ENCODE data around the gene CYP1A2. TPM values are rescaled to one million over a fixed set of nuclear protein-coding genes. Genes with fewer than 3 reads are reported as not detected.
A peak's percentile ranks its signal among the peaks of the same experiment; 100 is the strongest.

The CYP1A2 gene
- total RNA-seq, 1 donor from 2014 or later, result not detected

GRCh38 chr15:74716651-74717050 is 32.0 kb upstream of the CYP1A2 start:
- ATAC-seq, result no peak
- TF ChIP-seq CTCF (IDR thresholded peaks at IDR 0.05), result no peak
- DNase-seq, result no peak

DNA sequence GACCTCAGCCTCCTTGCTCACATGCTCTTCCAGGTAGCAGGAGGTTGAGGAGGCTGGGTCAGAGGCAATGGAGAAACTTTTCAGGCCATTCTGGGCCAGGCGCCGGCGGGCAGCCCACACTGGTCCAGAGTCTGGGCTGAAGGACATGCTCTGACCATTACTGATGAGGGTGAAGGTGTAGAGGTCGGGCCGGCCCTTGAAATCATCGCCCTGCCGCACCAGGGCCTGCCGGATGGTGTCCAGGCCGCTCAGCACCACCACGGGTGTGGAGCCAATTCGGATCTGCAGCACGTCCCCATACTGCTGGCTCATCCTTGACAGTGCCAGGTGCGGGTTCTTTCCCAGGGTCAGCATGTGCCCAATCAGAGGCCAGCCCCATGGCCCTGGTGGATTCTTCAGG is 26.1 kb upstream of the CYP1A2 start:
- H3K27ac ChIP-seq, result no peak overlapping the region
- H3K36me3 ChIP-seq, result no peaks in the 10 kb centered on the region
- no peak for ATAC-seq
- no peak for DNase-seq
- H3K27me3 ChIP-seq (ENCODE audit: low read depth), result peaks cover 6% of the 10 kb centered on the region
- TF ChIP-seq CTCF (IDR thresholded peaks at IDR 0.05), result no peak
- no peak overlapping the region for H3K4me3 ChIP-seq
- peaks cover 17% of the 10 kb centered on the region for H3K4me1 ChIP-seq
- no peaks in the 10 kb centered on the region for H3K9me3 ChIP-seq
- intact Hi-C loops (cut with DNase I), result no loop called here

More at GRCh38 chr15:74716651-74717050, 32.0 kb upstream of the CYP1A2 start:
- Histone ChIP-seq H3K27me3 (ENCODE audit: low read depth) (no peaks in the 10 kb centered on the region), H3K4me3 (no peak overlapping the region), H3K4me1 (no peaks in the 10 kb centered on the region), H3K36me3 (no peaks in the 10 kb centered on the region), H3K9me3 (no peaks in the 10 kb centered on the region), H3K27ac (no peak overlapping the region)
- intact Hi-C loops (cut with DNase I), result no loop called here

GRCh38 chr15:74723187-74723586 is 25.5 kb upstream of the CYP1A2 start:
- intact Hi-C loops (cut with DNase I), result no loop called here
- Histone ChIP-seq H3K36me3 (no peaks in the 10 kb centered on the region), H3K4me1 (peaks cover 17% of the 10 kb centered on the region), H3K4me3 (no peak overlapping the region), H3K9me3 (no peaks in the 10 kb centered on the region), H3K27ac (no peak overlapping the region), H3K27me3 (ENCODE audit: low read depth) (peaks cover 10% of the 10 kb centered on the region)
- DNase-seq (no peak), ATAC-seq (no peak)
- TF ChIP-seq CTCF (IDR thresholded peaks at IDR 0.05), result no peak

GRCh38 chr15:74723754-74724334 is 24.8 kb upstream of the CYP1A2 start:
- DNase-seq, result no peak
- no peak for TF ChIP-seq CTCF (IDR thresholded peaks at IDR 0.05)
- peaks cover 10% of the 10 kb centered on the region for H3K27me3 ChIP-seq (ENCODE audit: low read depth)
- no peaks in the 10 kb centered on the region for H3K36me3 ChIP-seq
- ATAC-seq, result peak in 1 of 2 donors; percentile 57
- H3K4me3 ChIP-seq, result no peak overlapping the region
- no peaks in the 10 kb centered on the region for H3K9me3 ChIP-seq
- H3K27ac ChIP-seq, result no peak overlapping the region
- intact Hi-C loops (cut with DNase I), result no loop called here
- H3K4me1 ChIP-seq, result peaks cover 17% of the 10 kb centered on the region

- ATAC-seq (no peak), DNase-seq (no peak)
- H3K4me1 ChIP-seq, result peaks cover 17% of the 10 kb centered on the region
- no peak for TF ChIP-seq CTCF (IDR thresholded peaks at IDR 0.05)
- no peak overlapping the region for H3K27ac ChIP-seq
- H3K27me3 ChIP-seq (ENCODE audit: low read depth), result peaks cover 10% of the 10 kb centered on the region
- no peak overlapping the region for H3K4me3 ChIP-seq
- no peaks in the 10 kb centered on the region for H3K9me3 ChIP-seq
- intact Hi-C loops (cut with DNase I), result no loop called here
- H3K36me3 ChIP-seq, result no peaks in the 10 kb centered on the region
Observed at GRCh38 chr15:74724570-74725224, 23.9 kb upstream of the CYP1A2 start.
